HEK293 (cell line): ENCODE results near the gene PAK3.

ENCODE experiments used
- KLF16 ChIP-seq: fragments of 450-650 bp; formaldehyde crosslinking; IDR thresholded peaks from 2 replicates; pipeline ENCODE4 v1.5.1; 2017; ENCODE audit warnings: missing biosample characterization, missing genetic modification characterization
- REPIN1 ChIP-seq: fragments of 450-650 bp; formaldehyde crosslinking; IDR thresholded peaks from 2 replicates; pipeline ENCODE4 v1.5.1; 2017; ENCODE audit warnings: missing biosample characterization, missing genetic modification characterization, low read depth
- ZNF658 ChIP-seq: fragments of 450-650 bp; formaldehyde crosslinking; IDR thresholded peaks from 2 replicates; pipeline ENCODE4; 2016; ENCODE audit warnings: missing biosample characterization, missing genetic modification characterization
- TF ChIP-seq, protein P1 (sequence below): sonication (generic); formaldehyde crosslinking; IDR thresholded peaks from 2 replicates; pipeline ENCODE4 v1.8.1; 2022; ENCODE audit warnings: mild to moderate bottlenecking, moderate library complexity, missing genetic modification reagents

DNA sequence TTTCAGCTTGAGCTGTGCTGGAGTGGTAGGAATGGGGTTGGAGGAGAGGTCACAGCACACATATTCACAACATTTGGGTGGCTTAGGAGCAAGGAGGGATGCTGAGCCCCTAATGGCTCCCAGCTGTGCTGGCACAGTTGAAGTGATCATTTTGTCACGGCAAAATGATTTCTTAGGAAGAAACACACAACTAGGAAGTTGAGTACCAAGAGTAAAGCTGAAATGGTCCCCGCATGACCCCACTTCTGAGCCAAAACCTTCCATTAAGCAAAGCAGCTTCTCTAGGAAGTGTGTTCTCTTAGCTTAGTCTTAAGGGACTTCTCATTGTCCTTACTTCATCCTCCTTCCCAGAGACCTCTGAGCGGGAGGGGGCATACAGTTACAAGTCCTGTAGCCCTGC is 161.7 kb downstream of the PAK3 start:
- TF ChIP-seq KLF16 (tag by site-specific recombination) (no peak), REPIN1 (tag by site-specific recombination) (no peak), ZNF658 (tag by site-specific recombination) (no peak)
- TF ChIP-seq, protein P1, sequence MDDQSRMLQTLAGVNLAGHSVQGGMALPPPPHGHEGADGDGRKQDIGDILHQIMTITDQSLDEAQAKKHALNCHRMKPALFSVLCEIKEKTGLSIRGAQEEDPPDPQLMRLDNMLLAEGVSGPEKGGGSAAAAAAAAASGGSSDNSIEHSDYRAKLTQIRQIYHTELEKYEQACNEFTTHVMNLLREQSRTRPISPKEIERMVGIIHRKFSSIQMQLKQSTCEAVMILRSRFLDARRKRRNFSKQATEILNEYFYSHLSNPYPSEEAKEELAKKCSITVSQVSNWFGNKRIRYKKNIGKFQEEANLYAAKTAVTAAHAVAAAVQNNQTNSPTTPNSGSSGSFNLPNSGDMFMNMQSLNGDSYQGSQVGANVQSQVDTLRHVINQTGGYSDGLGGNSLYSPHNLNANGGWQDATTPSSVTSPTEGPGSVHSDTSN (CRISPR knock-in tag) = no peak
